NCI-H1417 (cell line): ENCODE measurements around the gene CTLA4.
"Not testable (repeated sequence)": the region's sequence is repeated elsewhere in the genome, so short reads cannot be mapped to it uniquely, and the experiment has no call there.

Experiments used
- DNase-seq, 3 experiments: peaks; one replicate each; lab custom pipeline; 2025; lab: John Stamatoyannopoulos, UW

CTLA4 gene

DNA sequence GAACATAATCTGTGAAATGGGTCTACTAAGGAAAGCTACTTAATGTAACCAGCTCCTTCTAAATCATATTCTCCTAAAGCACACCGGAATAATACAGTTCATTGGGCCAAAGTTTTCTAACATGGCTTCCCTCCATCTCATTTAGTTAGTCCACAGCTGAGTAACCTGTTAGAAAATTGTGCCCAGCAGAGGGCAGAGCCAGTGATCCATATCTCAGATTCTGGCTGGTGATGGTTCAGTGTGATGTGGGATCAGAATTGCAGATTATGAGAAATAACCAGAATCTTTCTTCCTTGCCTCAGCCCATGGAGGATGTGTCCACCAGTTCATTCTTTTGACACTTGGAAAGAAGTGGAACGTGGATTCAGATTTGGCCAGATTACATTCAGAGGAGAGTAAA lies 9.4 kb upstream of the CTLA4 start:
- DNase-seq: no peak

DNA sequence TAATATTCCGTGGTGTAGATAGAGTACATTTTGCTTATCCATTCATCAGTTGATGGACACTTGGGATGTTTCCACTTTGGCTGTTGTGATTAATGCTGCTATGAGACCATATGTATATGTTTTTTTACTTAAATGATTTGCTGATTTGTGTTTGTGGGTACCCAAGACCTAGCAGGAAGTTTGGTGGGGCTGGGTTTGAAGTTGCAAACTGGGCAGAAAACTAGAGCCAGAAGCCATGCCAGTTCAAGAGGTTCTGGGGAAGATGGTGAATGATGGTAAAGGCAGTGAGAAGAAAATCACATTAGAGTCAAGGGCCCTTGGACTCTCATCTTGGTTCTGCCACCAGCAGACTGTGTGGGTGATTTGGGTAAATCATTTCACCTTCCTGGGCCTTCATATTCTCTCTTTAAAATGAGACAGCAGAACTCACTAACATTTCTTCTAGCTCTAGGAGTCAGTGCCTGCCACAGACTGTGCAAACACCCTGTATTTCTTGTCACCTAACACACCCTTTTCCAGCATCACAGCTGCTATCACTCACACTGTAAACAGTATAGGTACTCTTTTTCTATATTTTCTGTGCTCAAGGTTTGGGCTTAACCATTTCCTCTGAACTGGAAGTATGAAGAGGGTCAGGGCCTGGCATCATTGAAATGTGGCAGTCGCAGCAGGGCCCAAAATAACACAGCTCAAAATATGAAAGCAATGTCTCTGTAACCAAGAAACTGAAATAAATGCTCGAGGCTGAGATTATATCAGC lies 8.4 kb upstream of the CTLA4 start:
- no peak for DNase-seq

DNA sequence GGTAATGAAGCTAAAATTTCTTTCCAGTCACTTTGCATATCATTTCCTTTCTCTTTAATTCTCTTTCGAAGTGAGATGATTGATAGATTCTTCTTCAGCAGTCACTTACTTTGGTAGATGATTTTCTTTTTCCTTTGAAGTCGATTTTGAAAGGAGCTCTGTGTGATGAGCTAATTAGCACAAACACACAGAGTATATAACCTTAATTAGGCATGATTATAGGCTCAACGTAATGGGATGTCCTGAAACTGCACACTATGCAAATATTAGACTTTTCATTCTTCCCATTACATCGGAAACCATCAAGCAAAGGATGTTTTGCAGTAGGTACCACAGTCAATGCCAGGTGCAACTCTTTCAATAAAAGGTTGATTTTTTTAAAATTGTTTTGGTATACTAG lies 6.4 kb upstream of the CTLA4 start:
- peak in 2 of 3 experiments; percentile 49 to 92 for DNase-seq

DNA sequence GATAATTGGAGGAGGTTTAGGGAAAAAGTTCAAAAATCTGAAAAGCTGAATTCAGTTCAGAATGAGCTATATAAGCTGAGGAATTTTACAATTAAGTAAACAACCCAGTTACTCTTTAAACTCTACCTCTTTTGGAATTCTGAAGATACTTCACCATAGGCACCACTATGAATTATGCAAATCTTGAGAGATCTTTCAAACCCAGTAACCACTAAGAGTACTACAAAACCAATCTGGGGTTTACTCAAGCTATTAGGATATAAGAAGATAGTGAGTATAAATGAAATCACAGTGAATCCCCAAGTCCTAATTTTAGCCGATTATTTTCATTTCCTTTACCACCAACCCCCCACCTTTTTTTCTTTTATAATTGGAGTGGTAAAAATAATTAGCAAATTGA lies 6.0 kb upstream of the CTLA4 start:
- DNase-seq: no peak

DNA sequence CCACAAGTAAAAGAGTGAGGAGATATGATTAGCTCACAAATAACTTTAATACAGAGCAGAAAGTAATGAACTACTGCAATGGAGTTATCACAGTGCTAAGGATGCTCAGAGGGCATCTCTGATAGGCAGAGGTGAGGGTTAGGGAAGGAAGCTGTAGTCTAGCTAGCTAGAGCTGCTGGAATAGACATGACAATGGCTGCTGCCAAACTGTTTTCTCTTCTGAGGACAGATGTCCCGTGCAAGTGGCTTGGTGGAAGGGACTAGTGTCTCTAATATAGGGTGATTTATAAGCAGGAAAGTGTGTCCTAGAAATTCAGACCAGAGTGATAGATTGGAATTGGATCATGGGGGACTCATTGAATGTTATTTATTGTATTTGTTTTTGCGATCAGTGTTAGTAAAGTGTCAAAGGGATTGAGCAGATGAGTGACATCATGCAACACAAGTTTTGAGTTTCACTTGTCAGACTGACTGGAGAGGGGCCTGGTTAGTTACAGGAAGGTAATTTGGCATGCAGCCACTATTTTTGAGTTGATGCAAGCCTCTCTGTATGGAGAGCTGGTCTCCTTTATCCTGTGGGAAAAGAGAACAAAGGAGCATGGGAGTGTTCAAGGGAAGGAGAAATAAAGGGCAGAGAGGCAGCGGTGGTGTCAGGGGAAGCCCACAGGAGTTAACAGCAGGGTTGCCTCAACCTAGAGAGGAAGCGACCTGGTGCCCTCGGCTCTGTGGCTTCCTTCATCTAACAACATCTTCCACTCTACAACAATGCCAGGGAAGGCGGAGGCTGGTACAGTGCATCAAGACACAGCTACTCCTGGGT lies 1.9 kb downstream of the CTLA4 start:
- peak in 1 of 3 experiments; percentile 0 for DNase-seq

DNA sequence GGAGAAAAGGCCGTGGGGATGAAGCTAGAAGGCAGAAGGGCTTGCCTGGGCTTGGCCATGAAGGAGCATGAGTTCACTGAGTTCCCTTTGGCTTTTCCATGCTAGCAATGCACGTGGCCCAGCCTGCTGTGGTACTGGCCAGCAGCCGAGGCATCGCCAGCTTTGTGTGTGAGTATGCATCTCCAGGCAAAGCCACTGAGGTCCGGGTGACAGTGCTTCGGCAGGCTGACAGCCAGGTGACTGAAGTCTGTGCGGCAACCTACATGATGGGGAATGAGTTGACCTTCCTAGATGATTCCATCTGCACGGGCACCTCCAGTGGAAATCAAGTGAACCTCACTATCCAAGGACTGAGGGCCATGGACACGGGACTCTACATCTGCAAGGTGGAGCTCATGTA lies 2.9 kb downstream of the CTLA4 start:
- DNase-seq: no peak

DNA sequence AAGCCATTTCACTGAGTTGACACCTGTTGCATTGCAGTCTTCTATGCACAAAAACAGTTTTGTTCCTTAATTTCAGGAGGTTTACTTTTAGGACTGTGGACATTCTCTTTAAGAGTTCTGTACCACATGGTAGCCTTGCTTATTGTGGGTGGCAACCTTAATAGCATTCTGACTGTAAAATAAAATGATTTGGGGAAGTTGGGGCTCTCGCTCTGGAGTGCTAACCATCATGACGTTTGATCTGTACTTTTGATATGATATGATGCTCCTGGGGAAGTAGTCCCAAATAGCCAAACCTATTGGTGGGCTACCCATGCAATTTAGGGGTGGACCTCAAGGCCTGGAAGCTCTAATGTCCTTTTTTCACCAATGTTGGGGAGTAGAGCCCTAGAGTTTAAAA lies 3.4 kb downstream of the CTLA4 start:
- no peak for DNase-seq

DNA sequence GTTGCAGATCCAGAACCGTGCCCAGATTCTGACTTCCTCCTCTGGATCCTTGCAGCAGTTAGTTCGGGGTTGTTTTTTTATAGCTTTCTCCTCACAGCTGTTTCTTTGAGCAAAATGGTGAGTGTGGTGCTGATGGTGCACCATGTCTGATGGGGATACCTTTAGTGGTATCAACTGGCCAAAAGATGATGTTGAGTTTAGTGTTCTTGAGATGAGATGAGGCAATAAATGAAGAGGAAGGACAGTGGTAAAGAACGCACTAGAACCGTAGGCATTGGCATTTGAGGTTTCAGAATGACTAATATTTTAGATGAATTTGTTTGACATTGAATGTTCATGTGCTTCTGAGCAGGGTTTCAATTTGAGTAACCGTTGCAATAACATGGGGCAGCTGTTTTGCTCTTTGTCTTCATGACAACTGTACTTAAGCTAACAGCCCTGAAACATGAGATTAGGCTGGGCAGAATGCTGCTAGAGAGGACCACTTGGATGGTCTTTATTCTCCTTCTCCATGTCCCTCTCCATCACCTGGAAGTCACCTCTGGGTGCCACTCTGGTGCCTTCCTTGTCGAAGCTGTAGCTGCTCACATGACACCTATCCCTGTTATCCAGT lies 3.9 kb downstream of the CTLA4 start:
- no peak for DNase-seq

DNA sequence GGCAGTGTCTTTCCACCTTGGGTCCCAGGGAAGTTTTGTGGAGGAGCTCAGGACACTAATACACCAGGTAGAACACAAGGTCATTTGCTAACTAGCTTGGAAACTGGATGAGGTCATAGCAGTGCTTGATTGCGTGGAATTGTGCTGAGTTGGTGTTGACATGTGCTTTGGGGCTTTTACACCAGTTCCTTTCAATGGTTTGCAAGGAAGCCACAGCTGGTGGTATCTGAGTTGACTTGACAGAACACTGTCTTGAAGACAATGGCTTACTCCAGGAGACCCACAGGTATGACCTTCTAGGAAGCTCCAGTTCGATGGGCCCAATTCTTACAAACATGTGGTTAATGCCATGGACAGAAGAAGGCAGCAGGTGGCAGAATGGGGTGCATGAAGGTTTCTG lies 5.9 kb downstream of the CTLA4 start:
- DNase-seq: no peak

DNA sequence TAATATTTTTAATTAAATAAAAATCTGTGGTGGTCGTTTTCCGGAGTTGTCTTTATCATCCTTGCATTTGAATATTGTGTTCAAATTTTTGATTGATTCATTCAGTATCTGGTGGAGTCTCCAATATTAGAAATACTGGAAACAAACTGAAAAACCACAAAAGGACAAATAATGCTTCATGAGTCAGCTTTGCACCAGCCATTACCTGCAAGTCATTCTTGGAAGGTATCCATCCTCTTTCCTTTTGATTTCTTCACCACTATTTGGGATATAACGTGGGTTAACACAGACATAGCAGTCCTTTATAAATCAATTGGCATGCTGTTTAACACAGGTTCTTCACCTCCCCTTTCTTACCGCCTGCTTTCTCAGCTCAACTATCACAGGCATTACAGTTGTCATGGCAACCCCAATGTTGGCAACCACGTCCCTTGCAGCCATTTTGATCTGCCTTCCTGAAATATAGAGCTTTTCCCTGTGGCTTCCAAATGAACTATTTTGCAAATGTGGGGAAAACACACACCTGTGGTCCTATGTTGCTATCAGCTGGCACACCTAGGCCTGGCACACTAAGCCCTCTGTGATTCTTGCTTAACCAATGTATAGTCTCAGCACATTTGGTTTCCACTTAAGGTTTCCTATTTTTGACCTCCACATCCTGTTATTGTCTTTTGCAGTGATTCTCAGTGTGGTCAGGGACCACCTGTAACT lies 6.5 kb downstream of the CTLA4 start:
- DNase-seq: peak in 2 of 3 experiments; percentile 1 to 41

DNA sequence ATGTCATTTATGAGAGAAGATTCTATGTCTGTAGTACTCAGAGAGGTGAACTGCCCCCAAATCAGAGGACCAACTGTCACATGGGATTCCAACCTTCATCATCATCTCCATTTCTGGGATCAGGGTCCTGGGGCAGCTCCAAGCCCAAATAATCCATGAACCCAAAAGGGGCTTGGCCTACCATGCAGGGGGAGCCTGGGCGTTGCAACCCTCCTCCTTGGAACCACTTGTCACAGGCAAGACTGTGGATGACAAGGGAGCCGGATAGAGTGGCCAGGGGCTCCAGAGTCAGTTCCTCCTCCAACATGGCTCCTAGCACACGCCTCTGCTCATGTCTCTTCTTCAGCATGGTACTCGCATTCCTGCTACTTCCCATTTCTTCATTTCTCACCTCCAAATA lies 7.9 kb downstream of the CTLA4 start:
- no peak for DNase-seq

DNA sequence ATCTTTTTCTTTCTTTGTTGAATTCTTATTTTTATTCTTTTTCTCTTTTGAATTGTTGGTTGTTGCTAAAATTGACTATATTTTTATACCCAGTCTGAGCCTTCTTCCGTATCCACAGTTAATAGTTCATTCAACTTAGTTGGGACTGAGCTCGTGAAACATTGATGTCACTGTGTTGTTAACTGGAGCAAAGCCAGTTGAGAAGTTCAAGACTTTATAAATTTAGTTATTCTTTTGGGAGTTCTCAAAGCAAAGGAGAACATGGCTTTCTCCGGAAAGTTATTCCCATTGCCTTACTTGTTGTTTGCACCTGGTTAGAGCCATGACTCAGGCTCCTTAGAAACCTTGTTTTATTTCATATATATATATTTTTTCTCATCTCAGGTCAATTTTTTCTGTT lies 8.8 kb downstream of the CTLA4 start:
- DNase-seq: no peak

DNA sequence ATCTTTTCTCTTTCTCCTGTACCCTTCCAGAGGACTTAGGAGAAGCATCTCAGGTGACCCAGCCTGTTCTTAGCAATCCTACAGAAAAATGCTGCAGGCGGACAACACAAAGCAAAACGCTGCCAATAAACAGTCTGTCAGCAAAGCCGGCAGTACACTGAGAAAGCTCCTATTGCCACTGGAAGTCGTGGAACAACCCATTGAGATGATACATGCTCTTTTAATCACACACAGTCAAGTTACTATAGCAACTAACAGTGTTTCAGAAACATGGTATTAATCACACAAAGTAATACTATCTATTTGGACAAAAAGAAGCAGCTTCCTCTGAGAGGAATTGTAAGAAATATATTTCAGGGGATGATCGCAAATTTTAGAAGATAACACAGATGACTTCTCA lies 10.5 kb downstream of the CTLA4 start:
- DNase-seq: peak in 1 of 3 experiments; percentile 5

DNA sequence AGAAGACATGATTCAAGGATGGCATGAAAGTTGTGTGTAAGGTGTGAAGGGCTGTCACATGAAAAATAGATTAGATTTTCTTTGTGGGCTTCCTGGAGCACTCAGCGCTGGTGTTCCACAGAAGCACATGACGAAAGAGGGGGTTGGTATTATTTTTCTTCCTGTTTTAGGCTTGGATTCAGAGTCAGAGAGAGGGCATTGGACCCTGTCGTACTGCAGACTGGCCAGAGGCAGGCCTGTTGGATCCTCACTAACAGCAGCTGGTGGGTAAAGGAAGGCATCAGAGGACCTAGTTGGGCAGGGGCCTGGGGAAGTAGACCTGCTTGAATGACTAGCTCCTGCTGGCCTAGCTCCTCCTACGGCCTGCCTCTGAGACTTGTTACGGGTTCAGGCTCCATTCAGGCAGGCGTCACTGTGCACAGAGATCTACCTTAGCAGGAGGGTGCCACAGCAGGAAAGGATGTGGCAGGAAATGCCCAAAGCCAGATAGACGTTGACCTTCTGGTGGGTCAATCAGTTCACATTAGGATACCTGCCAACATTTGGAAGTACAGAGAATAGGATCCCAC lies 13.1 kb downstream of the CTLA4 start:
- no peak for DNase-seq

DNA sequence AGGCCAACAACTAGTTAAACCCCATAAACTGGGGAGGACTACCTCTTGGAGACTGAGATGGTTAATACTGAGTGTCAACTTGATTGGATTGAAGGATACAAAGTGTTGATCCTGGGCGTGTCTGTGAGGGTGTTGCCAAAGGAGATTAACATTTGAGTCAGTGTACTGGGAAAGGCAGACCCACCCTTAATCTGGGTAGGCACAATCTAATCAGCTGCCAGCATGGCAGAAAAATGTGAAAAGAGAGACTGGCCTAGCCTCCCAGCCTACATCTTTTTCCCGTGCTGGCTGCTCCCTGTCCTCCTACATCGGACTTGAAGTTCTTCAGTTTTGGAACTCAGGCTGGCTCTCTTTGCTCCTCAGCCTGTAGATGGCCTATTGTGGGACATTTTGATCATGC lies 13.6 kb downstream of the CTLA4 start:
- DNase-seq: not testable (repeated sequence)

DNA sequence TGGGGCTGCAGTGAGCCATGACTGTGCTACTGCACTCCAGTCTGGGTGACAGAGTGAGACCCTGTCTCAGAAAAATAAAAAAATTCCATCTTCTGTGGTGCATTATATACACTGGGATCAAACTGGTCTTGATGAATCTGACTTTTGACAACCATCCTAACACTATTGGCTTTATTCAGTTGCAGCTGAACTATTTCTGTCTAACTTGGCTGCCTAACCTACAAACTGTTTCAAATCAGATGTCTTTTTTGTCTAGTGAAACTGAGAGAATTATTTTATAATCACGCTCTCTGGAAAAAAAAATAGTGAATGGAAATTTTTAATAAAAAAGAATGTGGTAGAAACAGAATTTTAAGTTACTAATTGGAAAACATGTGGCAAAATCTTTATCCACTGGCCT lies 15.0 kb downstream of the CTLA4 start:
- DNase-seq: no peak

DNA sequence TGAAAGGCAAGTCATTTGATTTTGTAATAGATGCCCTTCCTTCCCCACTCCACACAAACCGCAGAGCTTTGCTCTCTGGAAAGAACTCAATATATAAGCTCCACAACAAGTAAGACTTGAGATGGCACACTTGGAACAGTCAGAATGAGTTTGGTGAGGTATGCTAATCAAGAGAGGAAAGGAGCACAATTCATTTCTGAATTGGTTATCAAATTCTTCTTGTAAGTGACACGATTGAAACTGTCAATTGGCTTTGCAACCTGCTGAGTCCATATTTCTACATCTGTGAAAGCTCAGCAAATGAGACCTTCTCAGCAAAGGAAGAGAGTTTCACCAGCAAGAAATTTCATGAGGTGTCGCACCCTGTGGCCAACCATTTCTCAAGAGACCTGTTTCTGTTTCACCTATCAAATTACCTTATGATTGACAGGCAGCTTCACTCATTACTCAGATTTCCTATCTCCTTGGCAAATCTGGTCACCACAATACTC lies 19.1 kb downstream of the CTLA4 start:
- no peak for DNase-seq

DNA sequence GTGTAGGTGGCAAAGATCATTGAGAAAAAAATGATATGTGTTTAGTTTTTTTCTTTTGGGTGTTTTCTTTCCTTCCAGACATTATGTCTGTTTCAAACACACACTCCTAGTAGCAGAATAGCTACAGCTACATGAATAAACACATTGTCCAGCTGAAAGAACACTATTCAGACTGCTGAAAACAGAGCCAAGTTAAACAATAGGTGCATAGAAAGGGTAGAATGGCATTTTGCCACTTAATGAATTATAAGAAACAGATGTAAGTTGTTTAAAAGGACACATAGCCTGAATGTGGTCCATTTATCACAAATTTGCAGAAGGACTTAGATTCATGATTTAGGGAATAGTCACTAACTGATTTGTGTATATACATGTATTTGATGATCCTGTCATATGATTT lies 20.1 kb downstream of the CTLA4 start:
- DNase-seq: no peak

DNA sequence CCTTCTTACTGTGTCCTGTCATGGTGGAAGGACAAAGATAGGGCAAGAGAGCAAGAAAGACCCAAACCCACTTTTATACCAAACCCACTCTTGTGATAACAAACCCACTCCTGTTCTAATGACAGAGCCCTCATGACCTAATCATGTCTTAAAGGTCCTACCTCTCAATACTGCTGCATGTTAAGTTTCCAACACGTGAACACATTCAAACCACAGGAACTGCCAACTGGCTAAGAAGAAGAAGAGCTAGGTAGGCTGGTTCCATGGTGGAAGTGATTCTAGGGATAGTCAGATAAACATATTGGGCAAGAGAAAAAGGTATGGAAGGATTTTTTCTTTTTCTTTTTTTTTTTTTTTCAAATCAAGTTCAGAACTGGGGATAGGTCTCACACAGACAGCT lies 22.0 kb downstream of the CTLA4 start:
- DNase-seq: no peak

DNA sequence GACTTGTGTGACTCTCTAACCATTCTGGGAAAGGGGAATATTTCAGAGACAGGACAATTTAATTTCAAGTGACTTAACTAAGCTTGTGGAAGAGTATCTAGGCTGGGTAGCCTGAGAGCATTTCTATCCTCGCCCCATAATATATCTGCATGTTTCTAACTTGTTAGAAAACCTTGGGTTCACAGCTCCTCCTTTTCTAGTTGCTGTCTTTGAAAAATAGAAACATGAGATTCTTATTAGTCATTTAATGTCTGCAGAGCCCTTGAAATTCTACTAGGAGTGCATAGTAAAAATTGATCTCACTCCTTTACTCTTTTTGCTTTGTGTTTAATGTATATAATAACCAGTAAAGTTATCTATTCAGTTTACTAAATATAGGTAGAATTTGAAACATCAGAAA lies 22.4 kb downstream of the CTLA4 start:
- DNase-seq: no peak

DNA sequence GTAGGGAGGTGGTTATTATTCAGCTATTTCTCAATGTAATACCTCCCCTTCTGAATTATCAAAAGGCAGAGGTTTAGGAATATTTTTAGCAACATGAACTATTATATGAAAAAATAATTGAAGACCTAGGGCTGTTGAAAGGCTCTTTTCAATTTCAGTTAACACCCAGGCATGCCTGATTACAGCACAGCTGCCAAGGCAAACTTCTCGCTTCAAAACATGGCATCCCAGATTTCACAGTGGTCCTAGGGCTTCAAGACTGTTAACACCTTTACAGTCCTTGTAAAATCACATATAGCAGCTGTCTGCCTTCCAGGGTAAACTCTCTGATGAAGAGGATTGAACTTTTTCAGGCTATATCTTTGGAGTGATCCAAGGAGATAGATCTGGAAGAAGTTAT lies 23.2 kb downstream of the CTLA4 start:
- no peak for DNase-seq

DNA sequence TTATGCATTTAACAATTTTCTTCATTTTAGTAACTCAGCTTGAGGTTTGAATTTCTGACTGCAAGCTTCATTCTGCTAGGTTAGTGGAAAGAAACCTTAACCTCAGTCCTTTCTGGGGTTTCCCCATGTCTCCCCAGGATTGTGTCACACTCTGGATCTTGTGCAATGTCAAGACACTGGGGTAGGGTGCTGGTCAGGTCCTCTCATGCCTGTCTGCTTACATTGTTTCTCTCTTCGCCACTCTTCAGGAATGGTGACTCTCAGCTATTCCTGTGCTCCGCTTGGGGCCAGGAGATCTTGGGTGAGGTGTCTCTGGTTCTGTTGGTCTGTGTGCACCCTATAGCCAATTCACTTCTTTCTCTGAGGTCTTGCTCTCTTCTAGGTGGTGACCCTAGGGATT lies 23.9 kb downstream of the CTLA4 start:
- no peak for DNase-seq
